Stomach smooth muscle (tissue), 2 donors: ENCODE data around the gene CHRNA1.

Experiments
- H3K27ac ChIP-seq: one replicate; pipeline ENCODE4 v1.7.0; 2013; ENCODE audit warnings: mild to moderate bottlenecking, low read length, inconsistent platforms
- H3K27me3 ChIP-seq, 2 donors: one replicate each; pipeline ENCODE4 v1.7.0; 2013; ENCODE audit warnings: low read length in 2 of 2; ENCODE audit not compliant: insufficient read depth in 2 of 2, control insufficient read depth in 1 of 2
- H3K36me3 ChIP-seq, 2 donors: one replicate each; pipeline ENCODE4 v1.7.0; 2013; ENCODE audit warnings: low read length in 2 of 2; ENCODE audit not compliant: control insufficient read depth in 2 of 2, insufficient read depth in 2 of 2
- H3K4me1 ChIP-seq: one replicate; pipeline ENCODE4 v1.7.0; 2013; ENCODE audit warnings: low read length; ENCODE audit not compliant: control insufficient read depth, insufficient read depth
- H3K4me3 ChIP-seq, 2 donors: one replicate each; pipeline ENCODE4 v1.7.0; 2013; ENCODE audit warnings: low read length in 2 of 2
- H3K9ac ChIP-seq, 2 donors: one replicate each; pipeline ENCODE4 v1.7.0; 2013; ENCODE audit warnings: low read length in 2 of 2, mild to moderate bottlenecking in 1 of 2
- H3K9me3 ChIP-seq, 2 donors: one replicate each; pipeline ENCODE4 v1.7.0; 2013; ENCODE audit warnings: low read length in 2 of 2; ENCODE audit not compliant: control insufficient read depth in 2 of 2
- donor health status: healthy.
- donor health status: Pancreatic carcinoma.

The CHRNA1 gene

GRCh38 chr2:174774886-174775285, 10.6 kb upstream of the CHRNA1 start:
- Histone ChIP-seq H3K4me3 (no peak overlapping the region), H3K9ac (no peak overlapping the region), H3K27ac (no peak overlapping the region), H3K36me3 (no peaks in the 10 kb centered on the region), H3K9me3 (no peaks in the 10 kb centered on the region), H3K4me1 (peaks cover 46% of the 10 kb centered on the region), H3K27me3 (no peaks in the 10 kb centered on the region)

GRCh38 chr2:174773215-174773614, 8.9 kb upstream of the CHRNA1 start:
- Histone ChIP-seq H3K4me1 (peaks cover 36% of the 10 kb centered on the region), H3K9me3 (no peaks in the 10 kb centered on the region), H3K9ac (no peak overlapping the region), H3K36me3 (no peaks in the 10 kb centered on the region), H3K4me3 (no peak overlapping the region), H3K27me3 (no peaks in the 10 kb centered on the region), H3K27ac (peak overlapping the region; percentile 58)

- H3K36me3 ChIP-seq, result no peaks in the 10 kb centered on the region
- no peaks in the 10 kb centered on the region for H3K27me3 ChIP-seq
- peak overlapping the region; percentile 58 for H3K27ac ChIP-seq
- peaks cover 29% of the 10 kb centered on the region for H3K4me1 ChIP-seq
- no peaks in the 10 kb centered on the region for H3K9me3 ChIP-seq
- H3K9ac ChIP-seq, result no peak overlapping the region
- H3K4me3 ChIP-seq, result peak overlapping the region in 1 of 2 donors; percentile 22
These were observed 8.2 kb upstream of the CHRNA1 start for GRCh38 chr2:174772472-174772801.

- peak overlapping the region in 1 of 2 donors; percentile 5 for H3K9ac ChIP-seq
- H3K4me1 ChIP-seq, result peaks cover 23% of the 10 kb centered on the region
- H3K36me3 ChIP-seq, result no peaks in the 10 kb centered on the region
- no peaks in the 10 kb centered on the region for H3K9me3 ChIP-seq
- peak overlapping the region in 1 of 2 donors; percentile 35 for H3K4me3 ChIP-seq
- peak overlapping the region; percentile 58 for H3K27ac ChIP-seq
- no peaks in the 10 kb centered on the region for H3K27me3 ChIP-seq
These were observed 7.6 kb upstream of the CHRNA1 start for GRCh38 chr2:174771631-174772471.

GRCh38 chr2:174771136-174771535, 6.9 kb upstream of the CHRNA1 start:
- Histone ChIP-seq H3K9me3 (no peaks in the 10 kb centered on the region), H3K9ac (no peak overlapping the region), H3K4me3 (no peak overlapping the region), H3K27me3 (no peaks in the 10 kb centered on the region), H3K27ac (no peak overlapping the region), H3K4me1 (peaks cover 19% of the 10 kb centered on the region), H3K36me3 (no peaks in the 10 kb centered on the region)

GRCh38 chr2:174768557-174768956, 4.3 kb upstream of the CHRNA1 start:
- no peaks in the 10 kb centered on the region for H3K9me3 ChIP-seq
- no peak overlapping the region for H3K4me3 ChIP-seq
- peaks cover 16% of the 10 kb centered on the region for H3K4me1 ChIP-seq
- H3K36me3 ChIP-seq, result no peaks in the 10 kb centered on the region
- H3K27ac ChIP-seq, result no peak overlapping the region
- H3K27me3 ChIP-seq, result no peaks in the 10 kb centered on the region
- H3K9ac ChIP-seq, result no peak overlapping the region

- no peak overlapping the region for H3K27ac ChIP-seq
- H3K9ac ChIP-seq, result no peak overlapping the region
- no peaks in the 10 kb centered on the region for H3K36me3 ChIP-seq
- no peaks in the 10 kb centered on the region for H3K9me3 ChIP-seq
- no peaks in the 10 kb centered on the region for H3K4me1 ChIP-seq
- no peaks in the 10 kb centered on the region for H3K27me3 ChIP-seq
- no peak overlapping the region for H3K4me3 ChIP-seq
These were observed 2.0 kb upstream of the CHRNA1 start for GRCh38 chr2:174766271-174766670.

- H3K36me3 ChIP-seq, result no peaks in the 10 kb centered on the region
- no peaks in the 10 kb centered on the region for H3K4me1 ChIP-seq
- no peak overlapping the region for H3K27ac ChIP-seq
- H3K9ac ChIP-seq, result no peak overlapping the region
- no peak overlapping the region for H3K4me3 ChIP-seq
- H3K27me3 ChIP-seq, result no peaks in the 10 kb centered on the region
- H3K9me3 ChIP-seq, result no peaks in the 10 kb centered on the region
These were observed 1.3 kb upstream of the CHRNA1 start for GRCh38 chr2:174765576-174765975.

- Histone ChIP-seq H3K9me3 (no peaks in the 10 kb centered on the region), H3K9ac (no peak overlapping the region), H3K36me3 (no peaks in the 10 kb centered on the region), H3K27ac (no peak overlapping the region), H3K4me3 (no peak overlapping the region), H3K27me3 (no peaks in the 10 kb centered on the region), H3K4me1 (no peaks in the 10 kb centered on the region)
These were observed 492 bp downstream of the CHRNA1 start for GRCh38 chr2:174763780-174764179.

- H3K9ac ChIP-seq, result no peak overlapping the region
- H3K27me3 ChIP-seq, result no peaks in the 10 kb centered on the region
- no peaks in the 10 kb centered on the region for H3K36me3 ChIP-seq
- H3K9me3 ChIP-seq, result no peaks in the 10 kb centered on the region
- no peak overlapping the region for H3K4me3 ChIP-seq
- H3K27ac ChIP-seq, result no peak overlapping the region
- H3K4me1 ChIP-seq, result no peaks in the 10 kb centered on the region
These were observed 1.8 kb downstream of the CHRNA1 start for GRCh38 chr2:174762464-174762863.

GRCh38 chr2:174761837-174762236, 2.4 kb downstream of the CHRNA1 start:
- Histone ChIP-seq H3K9me3 (no peaks in the 10 kb centered on the region), H3K4me3 (no peak overlapping the region), H3K36me3 (no peaks in the 10 kb centered on the region), H3K27ac (no peak overlapping the region), H3K9ac (no peak overlapping the region), H3K4me1 (no peaks in the 10 kb centered on the region), H3K27me3 (no peaks in the 10 kb centered on the region)
